Activated T-helper 1 cell treated with Interleukin-2 at 50 U/mL for 16 hours (primary cell): ENCODE results near the gene CHAMP1.

Experiments used
- DNase-seq: peaks from one replicate; pipeline ENCODE4 v3.0.0-alpha.2; 2020; ENCODE audit warnings: low read depth

CHAMP1 gene

GRCh38 chr13:114314074-114314912 is at the start of gene CHAMP1:
Gene CHAMP1, plus strand, starts transcription at chr13:114314503. Its CDS starts 9,340 bp downstream, at chr13:114323843.
- peak; percentile 87 for DNase-seq

- DNase-seq = no peak
Measured at GRCh38 chr13:114264886-114265611, 49.3 kb upstream of the CHAMP1 start.

GRCh38 chr13:114266241-114266640 is 48.1 kb upstream of the CHAMP1 start:
- DNase-seq = no peak

- no peak for DNase-seq
Measured at GRCh38 chr13:114268344-114269280, 45.7 kb upstream of the CHAMP1 start.

- no peak for DNase-seq
Measured at GRCh38 chr13:114269281-114269770, 45.0 kb upstream of the CHAMP1 start.

- no peak for DNase-seq
Measured at GRCh38 chr13:114272977-114273376, 41.3 kb upstream of the CHAMP1 start.

GRCh38 chr13:114275304-114275703 is 39.0 kb upstream of the CHAMP1 start:
- DNase-seq = no peak

GRCh38 chr13:114279146-114279545 is 35.2 kb upstream of the CHAMP1 start:
- DNase-seq = no peak

GRCh38 chr13:114279758-114280355 is 34.4 kb upstream of the CHAMP1 start:
- no peak for DNase-seq

- DNase-seq = peak; percentile 75
Measured at GRCh38 chr13:114281351-114282040, 32.8 kb upstream of the CHAMP1 start, which contains the start of gene UPF3A. Gene UPF3A, plus strand, starts transcription at chr13:114281601. Its CDS starts 39 bp downstream, at chr13:114281640.

GRCh38 chr13:114282041-114282670 is 32.1 kb upstream of the CHAMP1 start:
- peak; percentile 55 for DNase-seq

GRCh38 chr13:114283576-114283975 is 30.7 kb upstream of the CHAMP1 start:
- DNase-seq = no peak

GRCh38 chr13:114284680-114285079 is 29.6 kb upstream of the CHAMP1 start:
- no peak for DNase-seq

GRCh38 chr13:114285166-114285808 is 29.0 kb upstream of the CHAMP1 start:
- no peak for DNase-seq

- no peak for DNase-seq
Measured at GRCh38 chr13:114286808-114287207, 27.5 kb upstream of the CHAMP1 start.

GRCh38 chr13:114288157-114288591 is 26.1 kb upstream of the CHAMP1 start:
- no peak for DNase-seq

GRCh38 chr13:114296448-114296847 is 17.9 kb upstream of the CHAMP1 start:
- no peak for DNase-seq

- DNase-seq = no peak
Measured at GRCh38 chr13:114296902-114297301, 17.4 kb upstream of the CHAMP1 start.

GRCh38 chr13:114298866-114299265 is 15.4 kb upstream of the CHAMP1 start:
- DNase-seq = no peak
